Measurements from ENCODE around the gene ST8SIA1.

Gene ST8SIA1

DNA sequence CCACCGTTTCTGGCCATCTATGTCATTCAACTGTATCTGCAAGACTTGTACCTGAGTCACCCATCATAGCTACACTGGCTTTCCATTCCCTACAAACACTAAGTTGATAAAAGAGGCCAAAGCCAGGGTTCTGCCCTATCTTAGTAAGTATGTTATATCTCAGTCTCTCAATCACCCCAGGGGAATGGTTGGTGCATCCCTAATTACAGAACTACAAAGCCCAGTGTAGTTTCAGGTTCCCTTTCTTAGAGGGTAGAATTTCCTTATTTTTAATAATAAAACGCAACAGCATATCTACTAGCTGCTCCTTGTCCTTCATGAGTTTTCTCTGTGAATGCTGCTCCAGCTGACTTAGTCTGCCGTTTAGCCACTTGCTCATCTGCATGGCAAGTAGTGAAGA, 57.6 kb downstream of the ST8SIA1 start:
- no peak for DNase-seq

DNA sequence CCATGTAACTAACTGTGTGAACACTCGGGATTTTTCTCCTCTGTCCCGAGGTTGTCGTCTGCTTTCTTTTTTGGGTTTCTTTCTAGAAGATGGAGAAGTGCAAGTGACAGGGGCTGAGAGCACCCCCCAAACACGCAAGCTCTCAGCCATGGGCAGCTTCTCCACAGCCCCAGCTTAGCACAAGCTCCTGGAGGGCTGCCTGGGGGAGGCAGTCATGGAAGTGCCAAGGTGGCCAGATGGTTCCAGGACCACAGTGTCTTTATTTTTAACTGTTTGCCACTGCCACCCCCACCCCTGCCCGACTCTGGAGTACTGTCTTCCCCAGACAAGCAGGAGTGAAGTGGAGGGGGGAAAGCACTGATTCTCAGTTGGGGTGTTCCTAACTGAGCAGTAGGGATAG, 58.2 kb downstream of the ST8SIA1 start:
- no peak for DNase-seq

GRCh38 chr12:22275843-22276242, 58.7 kb downstream of the ST8SIA1 start:
- no peak for DNase-seq

DNA sequence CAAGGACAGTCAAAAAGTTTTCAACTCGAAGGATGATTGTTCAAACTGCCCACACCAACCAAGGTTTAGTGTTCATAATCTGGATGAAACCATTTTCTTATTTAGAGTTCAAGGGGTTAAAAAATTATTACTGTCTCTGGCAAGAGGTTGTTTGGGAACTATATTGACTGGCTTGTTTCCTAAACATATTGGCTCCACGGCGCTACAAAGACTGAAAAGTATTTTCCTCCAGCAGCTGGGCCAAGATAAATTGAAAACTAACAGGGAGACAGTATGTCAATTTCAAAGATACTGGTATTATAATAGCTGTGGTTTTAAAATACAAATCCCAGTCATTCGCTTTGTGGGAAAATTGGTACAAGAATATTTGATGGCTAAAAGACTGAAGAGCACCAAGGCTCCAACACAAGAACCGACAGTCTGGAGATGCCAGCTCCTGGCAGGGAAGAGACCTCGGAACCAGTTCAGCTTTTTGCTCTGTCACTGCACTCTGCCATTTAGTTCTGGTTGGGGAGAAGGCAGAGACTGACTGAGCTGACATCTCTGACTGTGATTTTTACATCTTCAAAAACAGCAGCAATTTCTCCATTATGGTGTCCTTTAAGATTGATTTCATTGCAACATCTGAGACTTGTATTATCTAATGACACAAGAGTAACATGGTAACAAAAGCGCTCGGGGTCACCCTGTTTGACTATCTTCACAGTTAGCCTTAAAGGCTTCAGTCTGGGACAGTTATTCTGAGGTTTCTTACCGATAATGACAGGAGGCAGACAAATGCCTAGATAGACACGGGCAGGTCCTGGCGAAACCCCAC, 62.0 kb downstream of the ST8SIA1 start:
- no peak for DNase-seq

- DNase-seq = no peak
Observed at GRCh38 chr12:22271023-22271422, 63.5 kb downstream of the ST8SIA1 start.

- DNase-seq = no peak
Observed at GRCh38 chr12:22268973-22269372, 65.5 kb downstream of the ST8SIA1 start.

DNA sequence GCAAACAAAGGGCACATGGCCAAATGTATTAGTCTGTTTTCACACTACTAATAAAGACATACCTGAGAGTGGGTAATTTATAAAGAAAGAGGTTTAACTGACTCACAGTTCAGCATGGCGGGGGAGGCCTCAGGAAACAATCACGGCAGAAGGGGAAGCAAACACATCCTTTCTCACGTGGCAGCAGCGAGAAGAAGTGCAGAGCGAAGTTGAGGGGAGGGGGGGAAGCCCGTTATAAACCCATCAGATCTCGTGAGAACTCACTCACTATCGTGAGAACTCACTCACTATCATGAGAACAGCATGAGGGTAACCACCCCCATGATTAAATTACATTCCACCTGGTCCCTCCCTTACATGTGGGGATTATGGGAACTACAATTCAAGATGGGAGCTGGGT, 66.1 kb downstream of the ST8SIA1 start:
- DNase-seq = no peak

GRCh38 chr12:22266101-22266500, 68.4 kb downstream of the ST8SIA1 start:
- DNase-seq = no peak

- DNase-seq = no peak
Observed at GRCh38 chr12:22264380-22264779, 70.1 kb downstream of the ST8SIA1 start.

DNA sequence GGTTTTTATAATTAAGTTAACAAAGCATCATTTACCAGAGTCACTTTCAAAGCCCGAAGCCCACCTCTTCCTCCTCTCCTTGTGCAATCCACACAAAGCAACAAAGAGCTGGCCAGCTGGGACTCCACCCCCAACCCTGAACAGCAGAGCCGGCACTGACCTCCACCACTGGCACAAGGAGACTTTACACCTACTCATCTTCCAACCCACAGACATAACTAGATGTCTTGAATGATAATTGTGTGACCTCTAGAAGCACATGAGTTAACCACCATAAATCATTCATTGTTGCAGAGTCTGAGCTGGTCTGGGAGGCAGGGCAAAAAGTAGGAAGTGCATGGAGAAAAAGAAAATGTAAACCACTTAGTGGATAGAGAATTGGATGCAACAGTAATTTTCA, 72.2 kb downstream of the ST8SIA1 start:
- no peak for DNase-seq

- DNase-seq = no peak
Observed at GRCh38 chr12:22257100-22257499, 77.4 kb downstream of the ST8SIA1 start.

GRCh38 chr12:22256605-22257004, 77.9 kb downstream of the ST8SIA1 start:
- no peak for DNase-seq

DNA sequence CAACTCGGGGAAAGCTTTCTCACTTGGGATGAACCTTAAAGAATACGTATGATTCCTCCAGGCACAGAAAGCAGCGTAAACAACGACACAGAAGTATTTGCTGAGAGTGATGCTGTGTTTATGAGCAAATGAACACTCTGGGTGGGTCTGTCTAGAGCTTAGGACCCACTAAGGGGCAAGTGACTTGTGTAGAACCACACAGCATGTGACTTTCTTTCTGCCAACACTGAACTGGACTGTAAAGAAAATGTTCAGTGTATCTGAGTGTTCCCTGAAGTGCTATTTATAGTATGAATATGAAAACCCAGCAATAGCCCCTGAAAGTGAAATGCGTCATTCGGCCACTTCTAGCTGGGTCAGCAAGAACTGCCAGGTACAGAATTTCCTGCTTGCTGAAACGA, 78.5 kb downstream of the ST8SIA1 start:
- no peak for DNase-seq

DNA sequence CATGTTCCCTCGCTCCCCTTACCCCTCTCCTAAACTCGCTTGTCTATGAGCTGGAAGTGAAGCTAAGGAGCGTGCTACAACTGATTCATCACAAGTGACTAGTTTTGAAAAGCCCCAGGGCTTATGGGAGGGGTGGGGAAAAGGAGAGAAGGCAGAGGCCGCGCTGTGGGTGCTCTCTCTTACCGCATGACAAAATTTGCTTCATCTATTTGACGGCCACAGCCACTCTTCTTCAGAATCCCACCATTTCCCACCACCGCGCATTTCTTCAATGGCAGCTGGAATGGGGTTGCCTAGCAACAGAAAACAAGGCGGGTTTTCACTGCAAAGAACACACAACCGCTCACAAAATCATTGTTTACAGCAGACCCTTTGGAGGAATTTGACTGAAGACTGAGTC, 79.4 kb downstream of the ST8SIA1 start:
- DNase-seq = no peak

DNA sequence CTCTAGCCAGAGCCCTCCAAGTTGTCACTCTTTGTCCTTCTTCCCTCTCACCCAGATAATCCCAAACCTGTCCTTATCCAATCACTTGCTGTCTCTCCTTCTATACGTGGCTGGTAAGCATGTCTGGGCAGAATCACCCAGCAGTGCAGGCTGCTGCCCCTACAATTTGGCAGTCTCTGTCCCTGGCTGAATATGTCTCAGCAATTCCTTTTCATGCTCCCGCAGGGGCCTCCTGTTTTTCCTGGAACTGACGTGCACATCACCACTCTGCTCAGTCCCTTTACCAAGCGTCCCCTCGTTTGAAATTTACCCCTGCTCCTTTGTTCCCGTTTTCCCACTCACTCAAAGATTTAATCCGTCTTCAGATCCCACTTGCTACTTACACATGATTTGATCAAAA, 80.0 kb downstream of the ST8SIA1 start:
- no peak for DNase-seq

- DNase-seq = no peak
Observed at GRCh38 chr12:22252057-22252456, 82.5 kb downstream of the ST8SIA1 start.

DNA sequence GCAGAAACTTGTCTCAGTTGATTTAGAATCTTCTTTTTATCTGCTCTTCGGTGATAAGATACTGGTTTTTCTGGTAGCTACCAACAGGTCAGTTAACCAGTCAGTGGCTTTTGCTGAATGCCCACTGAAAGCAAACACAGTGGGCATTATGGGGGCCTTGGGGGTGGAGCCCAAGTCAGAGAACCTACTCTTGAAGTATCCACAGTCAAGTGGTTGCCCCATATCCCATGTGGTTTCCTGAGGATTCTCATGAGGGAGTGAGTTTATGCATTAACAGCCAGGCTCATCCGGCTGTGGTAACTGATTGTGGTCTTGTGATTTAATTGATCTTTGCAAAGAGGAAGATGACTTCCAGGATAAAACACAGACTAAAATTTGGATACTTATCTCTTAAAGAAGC, 83.7 kb downstream of the ST8SIA1 start:
- no peak for DNase-seq

DNA sequence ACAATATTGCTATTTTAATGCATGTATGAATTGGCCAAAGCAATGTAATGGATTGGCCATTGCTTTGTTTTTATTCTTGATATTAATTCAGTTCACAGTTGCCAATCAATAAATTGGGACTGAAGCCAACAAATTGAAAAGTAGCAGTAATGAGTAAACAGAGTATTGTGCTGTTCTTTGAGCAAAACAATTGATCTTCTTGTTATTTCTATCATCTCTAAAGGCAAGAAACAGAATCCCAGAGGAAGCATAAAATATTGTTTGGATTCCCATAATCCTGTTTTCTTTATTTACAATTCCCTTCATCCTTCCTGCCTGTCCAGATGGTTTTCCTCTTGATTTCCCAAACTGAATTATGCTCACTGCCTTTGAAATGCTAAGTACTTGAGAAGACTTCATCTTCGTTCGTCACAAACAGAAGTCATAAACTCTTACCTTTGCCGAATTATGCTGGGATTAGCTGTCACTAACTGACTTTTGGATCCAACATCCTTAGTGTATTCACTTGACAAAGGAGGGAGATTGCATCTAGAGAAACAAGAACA, 85.9 kb downstream of the ST8SIA1 start:
- DNase-seq = no peak

DNA sequence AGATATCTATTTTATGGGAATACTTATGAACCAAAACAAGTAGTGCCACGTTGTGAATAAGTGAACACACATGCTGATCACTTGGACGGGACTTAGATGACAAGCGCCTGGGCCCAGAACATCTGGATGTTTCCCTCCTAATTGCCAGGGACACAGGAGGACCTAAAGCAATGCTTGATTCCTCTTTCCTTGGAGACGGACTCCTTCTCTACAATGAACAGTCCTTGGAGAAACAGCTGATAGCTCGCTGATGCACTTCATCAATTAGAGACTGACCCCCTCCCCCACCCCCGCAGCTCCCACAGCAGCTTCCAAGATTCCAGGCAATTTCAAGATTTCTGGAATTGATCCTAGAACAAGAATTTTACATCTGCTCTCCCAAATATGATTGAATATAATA, 86.4 kb downstream of the ST8SIA1 start:
- DNase-seq = no peak

GRCh38 chr12:22246217-22246846, 88.2 kb downstream of the ST8SIA1 start:
- DNase-seq = no peak

- DNase-seq = no peak
Observed at GRCh38 chr12:22242726-22243125, 91.8 kb downstream of the ST8SIA1 start.

- no peak for DNase-seq
Observed at GRCh38 chr12:22238211-22238610, 96.3 kb downstream of the ST8SIA1 start.

- no peak for DNase-seq
Observed at GRCh38 chr12:22234561-22234960, 99.9 kb downstream of the ST8SIA1 start.

DNA sequence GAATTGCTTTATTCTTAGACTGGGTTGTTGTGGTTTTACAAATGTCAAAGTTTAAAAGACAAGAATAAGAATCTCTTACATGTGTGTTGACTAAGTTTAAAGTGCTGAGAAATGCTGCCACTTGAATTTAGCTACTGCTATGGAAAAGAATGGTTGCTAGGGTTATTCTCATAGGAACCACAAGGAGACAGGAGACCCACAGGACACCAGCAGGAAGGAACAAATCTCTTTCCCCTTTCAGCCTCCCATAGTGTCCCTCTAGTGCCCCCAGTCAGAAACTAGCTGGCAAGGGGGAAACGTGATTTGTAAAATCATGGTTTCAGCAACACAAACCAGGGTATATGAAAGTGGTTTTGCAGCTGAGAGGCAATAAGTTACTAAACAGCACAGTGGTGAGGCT, 102.7 kb downstream of the ST8SIA1 start:
- DNase-seq = no peak

Data from T-helper 9 cell (primary cell).